Measurements from ENCODE around the gene RAPGEF2. TPM values are rescaled to one million over a fixed set of nuclear protein-coding genes. Genes with fewer than 3 reads are reported as not detected.

The RAPGEF2 gene
- total and polyA plus RNA-seq, 2 experiments from 2014 or later: 8.4 to 79.3 TPM

- DNase-seq (ENCODE audit: low spot score): no peak
- Histone ChIP-seq H3K27me3 (no peaks in the 10 kb centered on the region), H3K4me3 (no peak overlapping the region), H3K79me2 (peaks cover 22% of the 10 kb centered on the region), H3K9me2 (replicated peaks; ENCODE audit: insufficient read depth) (no peaks in the 10 kb centered on the region), H3K27ac (peak overlapping the region; percentile 5), H2AFZ (no peak overlapping the region), H3K4me1 (ENCODE audit: insufficient read depth) (peaks cover 12% of the 10 kb centered on the region), H3K9me3 (ENCODE audit: low read depth) (no peaks in the 10 kb centered on the region), H3K4me2 (no peak overlapping the region), H4K20me1 (ENCODE audit: insufficient read depth, poor library complexity, severe bottlenecking) (no peaks in the 10 kb centered on the region), H3K36me3 (replicated peaks; ENCODE audit: insufficient read depth, low read depth) (no peaks in the 10 kb centered on the region)
- TF ChIP-seq EZH2phosphoT487 (IDR thresholded peaks at IDR 0.05; ENCODE audit: low read depth, severe bottlenecking, unreplicated experiment) (no peak), EZH2 (IDR thresholded peaks at IDR 0.05; ENCODE audit: borderline replicate concordance) (no peak), CTCF (IDR thresholded peaks at IDR 0.05; ENCODE audit: poor library complexity) (no peak)
Measured at GRCh38 chr4:159273141-159273438, 170.2 kb downstream of the RAPGEF2 start.

GRCh38 chr4:159273841-159274240 lies 171.0 kb downstream of the RAPGEF2 start:
- no peak for TF ChIP-seq EZH2phosphoT487 (IDR thresholded peaks at IDR 0.05; ENCODE audit: low read depth, severe bottlenecking, unreplicated experiment)
- no peak for TF ChIP-seq EZH2 (IDR thresholded peaks at IDR 0.05; ENCODE audit: borderline replicate concordance)
- TF ChIP-seq CTCF (IDR thresholded peaks at IDR 0.05; ENCODE audit: poor library complexity): no peak
- H3K27ac ChIP-seq: no peak overlapping the region

GRCh38 chr4:159278399-159278798 lies 175.5 kb downstream of the RAPGEF2 start:
- Histone ChIP-seq H3K4me2 (no peak overlapping the region), H3K27me3 (no peaks in the 10 kb centered on the region), H2AFZ (no peak overlapping the region), H4K20me1 (ENCODE audit: insufficient read depth, poor library complexity, severe bottlenecking) (no peaks in the 10 kb centered on the region), H3K36me3 (replicated peaks; ENCODE audit: insufficient read depth, low read depth) (no peaks in the 10 kb centered on the region), H3K9me3 (ENCODE audit: low read depth) (no peaks in the 10 kb centered on the region), H3K4me1 (ENCODE audit: insufficient read depth) (peaks cover 21% of the 10 kb centered on the region), H3K9me2 (replicated peaks; ENCODE audit: insufficient read depth) (no peaks in the 10 kb centered on the region), H3K4me3 (no peak overlapping the region), H3K27ac (peak overlapping the region; percentile 4), H3K79me2 (peaks cover 37% of the 10 kb centered on the region)
- WGBS (ENCODE audit: low lambda C conversion rate, missing lambda C conversion rate): 88% methylated on average over 5 of the region's 5 CpGs
- no peak for DNase-seq (ENCODE audit: low spot score)
- no peak for TF ChIP-seq CTCF (IDR thresholded peaks at IDR 0.05; ENCODE audit: poor library complexity)
- TF ChIP-seq EZH2 (IDR thresholded peaks at IDR 0.05; ENCODE audit: borderline replicate concordance): no peak
- no peak for TF ChIP-seq EZH2phosphoT487 (IDR thresholded peaks at IDR 0.05; ENCODE audit: low read depth, severe bottlenecking, unreplicated experiment)

More at GRCh38 chr4:159273841-159274240, 171.0 kb downstream of the RAPGEF2 start:
- WGBS (ENCODE audit: low lambda C conversion rate, missing lambda C conversion rate): 92% methylated on average over 9 of the region's 9 CpGs
- Histone ChIP-seq H3K9me2 (replicated peaks; ENCODE audit: insufficient read depth) (no peaks in the 10 kb centered on the region), H3K4me3 (no peak overlapping the region), H3K9me3 (ENCODE audit: low read depth) (no peaks in the 10 kb centered on the region), H3K36me3 (replicated peaks; ENCODE audit: insufficient read depth, low read depth) (no peaks in the 10 kb centered on the region), H3K27me3 (no peaks in the 10 kb centered on the region), H4K20me1 (ENCODE audit: insufficient read depth, poor library complexity, severe bottlenecking) (no peaks in the 10 kb centered on the region), H3K79me2 (peaks cover 28% of the 10 kb centered on the region), H2AFZ (no peak overlapping the region), H3K4me2 (no peak overlapping the region), H3K4me1 (ENCODE audit: insufficient read depth) (peaks cover 12% of the 10 kb centered on the region)
- DNase-seq (ENCODE audit: low spot score): no peak

GRCh38 chr4:159279084-159279483 lies 176.2 kb downstream of the RAPGEF2 start:
- Histone ChIP-seq H3K79me2 (peaks cover 37% of the 10 kb centered on the region), H3K4me1 (ENCODE audit: insufficient read depth) (peaks cover 28% of the 10 kb centered on the region), H3K36me3 (replicated peaks; ENCODE audit: insufficient read depth, low read depth) (no peaks in the 10 kb centered on the region), H3K27me3 (no peaks in the 10 kb centered on the region), H3K4me2 (no peak overlapping the region), H2AFZ (no peak overlapping the region), H4K20me1 (ENCODE audit: insufficient read depth, poor library complexity, severe bottlenecking) (no peaks in the 10 kb centered on the region), H3K27ac (peak overlapping the region; percentile 89), H3K9me2 (replicated peaks; ENCODE audit: insufficient read depth) (no peaks in the 10 kb centered on the region), H3K4me3 (no peak overlapping the region), H3K9me3 (ENCODE audit: low read depth) (no peaks in the 10 kb centered on the region)
- WGBS (ENCODE audit: low lambda C conversion rate, missing lambda C conversion rate): 92% methylated on average over 6 of the region's 6 CpGs
- TF ChIP-seq CTCF (IDR thresholded peaks at IDR 0.05; ENCODE audit: poor library complexity): no peak
- TF ChIP-seq EZH2 (IDR thresholded peaks at IDR 0.05; ENCODE audit: borderline replicate concordance): no peak
- TF ChIP-seq EZH2phosphoT487 (IDR thresholded peaks at IDR 0.05; ENCODE audit: low read depth, severe bottlenecking, unreplicated experiment): no peak
- DNase-seq (ENCODE audit: low spot score): no peak

All from hepatocyte (in vitro differentiated cells).